T-helper 22 cell (primary cell): Measurements from ENCODE around the gene CLEC4G.
"Not testable (repeated sequence)": the region's sequence is repeated elsewhere in the genome, so short reads cannot be mapped to it uniquely, and the experiment has no call there.

Experiments used
- DNase-seq: peaks from one replicate; pipeline ENCODE4 v3.0.0-alpha.2; 2020; ENCODE audit warnings: low read depth

Gene CLEC4G

GRCh38 chr19:7732045-7732444 lies at the start of gene CLEC4G:
Gene CLEC4G (minus strand): TSS chr19:7732110. CDS start chr19:7732102, 8 bp downstream.
- no peak for DNase-seq

GRCh38 chr19:7781157-7781556 lies 49.2 kb upstream of the CLEC4G start:
- DNase-seq, result no peak

- DNase-seq, result no peak
Measured at GRCh38 chr19:7779631-7780486, 47.9 kb upstream of the CLEC4G start.

- DNase-seq, result no peak
Measured at GRCh38 chr19:7778081-7778480, 46.2 kb upstream of the CLEC4G start.

- DNase-seq, result no peak
Measured at GRCh38 chr19:7775761-7776160, 43.9 kb upstream of the CLEC4G start.

GRCh38 chr19:7773841-7774240 lies 41.9 kb upstream of the CLEC4G start:
- DNase-seq, result no peak

- DNase-seq, result no peak
Measured at GRCh38 chr19:7772752-7773291, 40.9 kb upstream of the CLEC4G start.

GRCh38 chr19:7771072-7771471 lies 39.2 kb upstream of the CLEC4G start:
- DNase-seq, result no peak

GRCh38 chr19:7769171-7769570 lies 37.3 kb upstream of the CLEC4G start:
- no peak for DNase-seq

- no peak for DNase-seq
Measured at GRCh38 chr19:7767487-7767886, 35.6 kb upstream of the CLEC4G start.

- DNase-seq, result no peak
Measured at GRCh38 chr19:7766535-7766934, 34.6 kb upstream of the CLEC4G start.

- DNase-seq, result not testable (repeated sequence)
Measured at GRCh38 chr19:7765043-7765442, 33.1 kb upstream of the CLEC4G start.

GRCh38 chr19:7764157-7764556 lies 32.2 kb upstream of the CLEC4G start:
- DNase-seq, result not testable (repeated sequence)

- DNase-seq, result no peak
Measured at GRCh38 chr19:7763696-7764095, 31.8 kb upstream of the CLEC4G start.

- no peak for DNase-seq
Measured at GRCh38 chr19:7762719-7763293, 30.9 kb upstream of the CLEC4G start, which contains the start of gene CLEC4M. Gene CLEC4M (plus strand): TSS chr19:7763243. CDS start chr19:7763267, 24 bp downstream.

GRCh38 chr19:7759156-7759555 lies 27.2 kb upstream of the CLEC4G start:
- no peak for DNase-seq

GRCh38 chr19:7757358-7757757 lies 25.4 kb upstream of the CLEC4G start:
- DNase-seq, result no peak

GRCh38 chr19:7756258-7756657 lies 24.3 kb upstream of the CLEC4G start:
- no peak for DNase-seq

- no peak for DNase-seq
Measured at GRCh38 chr19:7751157-7751783, 19.4 kb upstream of the CLEC4G start.

GRCh38 chr19:7748756-7749155 lies 16.8 kb upstream of the CLEC4G start:
- no peak for DNase-seq

- DNase-seq, result no peak
Measured at GRCh38 chr19:7748171-7748570, 16.3 kb upstream of the CLEC4G start.
